SIG-M5 treated with dmso at 0.1 percent for 504 hours (cell line): ENCODE data around the gene IGFBP5.

Experiments
- DNase-seq: peaks from one replicate; lab custom pipeline; 2025; ENCODE audit not compliant: unreplicated experiment; lab: John Stamatoyannopoulos, UW

Gene IGFBP5

GRCh38 chr2:216695401-216695821, at the start of gene IGFBP5:
TSS of gene IGFBP5 (minus strand) at chr2:216695549. CDS start at chr2:216694775, 774 bp downstream.
- DNase-seq: no peak

GRCh38 chr2:216743781-216744180, 48.4 kb upstream of the IGFBP5 start:
- no peak for DNase-seq

- DNase-seq: no peak
Measured at GRCh38 chr2:216742411-216742810, 47.1 kb upstream of the IGFBP5 start.

GRCh38 chr2:216741223-216741593, 45.9 kb upstream of the IGFBP5 start:
- DNase-seq: no peak

- no peak for DNase-seq
Measured at GRCh38 chr2:216740557-216741222, 45.3 kb upstream of the IGFBP5 start.

- no peak for DNase-seq
Measured at GRCh38 chr2:216739035-216739434, 43.7 kb upstream of the IGFBP5 start.

- DNase-seq: no peak
Measured at GRCh38 chr2:216737676-216738075, 42.3 kb upstream of the IGFBP5 start.

- DNase-seq: no peak
Measured at GRCh38 chr2:216736326-216736725, 41.0 kb upstream of the IGFBP5 start.

- DNase-seq: no peak
Measured at GRCh38 chr2:216735668-216736067, 40.3 kb upstream of the IGFBP5 start.

- DNase-seq: no peak
Measured at GRCh38 chr2:216735086-216735485, 39.7 kb upstream of the IGFBP5 start.

GRCh38 chr2:216733046-216733445, 37.7 kb upstream of the IGFBP5 start:
- no peak for DNase-seq

GRCh38 chr2:216732334-216732733, 37.0 kb upstream of the IGFBP5 start:
- no peak for DNase-seq

GRCh38 chr2:216731465-216731864, 36.1 kb upstream of the IGFBP5 start:
- DNase-seq: no peak

GRCh38 chr2:216730871-216731270, 35.5 kb upstream of the IGFBP5 start:
- no peak for DNase-seq

GRCh38 chr2:216727346-216728122, 32.2 kb upstream of the IGFBP5 start:
- DNase-seq: no peak

GRCh38 chr2:216724190-216724589, 28.8 kb upstream of the IGFBP5 start:
- no peak for DNase-seq

GRCh38 chr2:216721141-216721540, 25.8 kb upstream of the IGFBP5 start:
- DNase-seq: no peak

GRCh38 chr2:216720722-216721121, 25.4 kb upstream of the IGFBP5 start:
- DNase-seq: no peak

GRCh38 chr2:216717907-216718615, 22.7 kb upstream of the IGFBP5 start:
- no peak for DNase-seq

GRCh38 chr2:216717491-216717901, 22.1 kb upstream of the IGFBP5 start:
- no peak for DNase-seq

- no peak for DNase-seq
Measured at GRCh38 chr2:216716109-216716508, 20.8 kb upstream of the IGFBP5 start.

- no peak for DNase-seq
Measured at GRCh38 chr2:216715402-216715974, 20.1 kb upstream of the IGFBP5 start.
